ENCODE data around the gene NFATC2. TPM values are rescaled to one million over a fixed set of nuclear protein-coding genes. Genes with fewer than 3 reads are reported as not detected.
"Not testable (repeated sequence)": the region's sequence is repeated elsewhere in the genome, so short reads cannot be mapped to it uniquely, and the experiment has no call there.

NFATC2 gene
- total RNA-seq, 2 experiments from 2014 or later = 53.3 to 56.9 TPM

DNA sequence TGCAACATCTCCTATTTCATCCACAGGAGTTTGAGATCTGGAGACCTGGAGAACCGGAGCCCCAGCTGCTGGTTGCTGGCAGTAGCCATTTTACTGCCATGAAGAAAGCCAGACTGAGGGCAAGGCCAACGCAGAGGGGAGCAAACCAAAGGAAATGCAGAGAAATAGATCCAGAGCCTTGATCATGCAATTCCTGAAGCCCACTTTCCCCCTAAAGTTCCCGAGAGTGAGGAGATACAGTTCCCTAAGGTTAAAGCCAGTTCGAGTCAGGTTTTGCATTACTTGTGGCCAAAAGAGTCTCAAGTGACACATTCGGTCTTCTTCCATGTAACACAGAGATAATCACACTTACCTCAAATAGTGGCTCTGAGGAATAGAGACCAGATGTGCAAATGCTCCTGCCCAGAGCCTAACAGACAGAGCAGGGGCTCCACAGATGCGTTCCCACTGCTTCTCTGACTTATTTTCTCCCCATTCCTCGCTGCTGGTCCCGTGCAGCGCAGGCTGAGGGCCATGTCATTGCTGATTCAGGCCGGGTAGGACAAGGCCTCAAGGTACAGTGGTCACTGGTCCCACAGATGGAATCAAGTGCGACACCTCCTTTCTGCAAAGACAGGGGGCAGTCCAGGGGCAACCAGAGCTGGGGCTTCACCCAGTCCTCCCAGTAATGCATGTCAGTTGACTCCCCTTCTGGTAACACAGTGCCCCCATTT is 35.1 kb upstream of the NFATC2 start:
- no peaks in the 10 kb centered on the region for H3K36me3 Mint-ChIP-seq (ENCODE audit: low read depth)
- CTCF ChIA-PET = no interaction called here
- H3K9me3 Mint-ChIP-seq = no peaks in the 10 kb centered on the region
- no peak overlapping the region for H3K27ac Mint-ChIP-seq
- no peak overlapping the region for H3K4me3 Mint-ChIP-seq
- POLR2A ChIA-PET = no interaction called here
- H3K27me3 Mint-ChIP-seq = no peaks in the 10 kb centered on the region
- no peaks in the 10 kb centered on the region for H3K4me1 Mint-ChIP-seq
- DNase-seq = no peak

DNA sequence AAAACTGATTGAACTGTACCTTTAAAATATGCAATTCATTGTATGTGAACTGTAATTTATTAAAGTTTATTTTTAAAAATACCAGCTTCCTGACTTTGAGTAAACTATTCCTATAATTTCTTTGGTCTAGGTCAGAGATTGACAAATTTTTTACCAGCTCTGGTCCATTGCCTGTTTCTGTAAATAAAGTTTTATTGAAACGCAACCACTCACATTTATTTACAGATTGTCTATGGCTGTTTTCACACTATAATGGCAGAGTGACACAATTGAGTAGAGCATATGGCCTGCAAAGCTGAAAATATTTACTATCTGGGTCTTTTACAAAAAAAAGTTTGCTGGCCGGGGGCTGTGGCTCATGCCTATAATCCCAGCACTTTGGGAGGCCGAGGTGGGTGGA is 33.0 kb upstream of the NFATC2 start:
- no peak overlapping the region for H3K4me3 Mint-ChIP-seq
- peaks cover 3% of the 10 kb centered on the region for H3K27me3 Mint-ChIP-seq
- H3K4me1 Mint-ChIP-seq = no peaks in the 10 kb centered on the region
- no peaks in the 10 kb centered on the region for H3K9me3 Mint-ChIP-seq
- H3K27ac Mint-ChIP-seq = no peak overlapping the region
- no peak for DNase-seq
- no peaks in the 10 kb centered on the region for H3K36me3 Mint-ChIP-seq (ENCODE audit: low read depth)
- CTCF ChIA-PET = interaction anchor here (0.7 kb wide), 1 partner anchor 718 kb away, joined by 3 read pairs; no protein-coding TSS in a partner anchor
- POLR2A ChIA-PET = interaction anchor here (0.9 kb wide), 1 partner anchor 133 kb away, joined by 3 read pairs; no protein-coding TSS in a partner anchor

DNA sequence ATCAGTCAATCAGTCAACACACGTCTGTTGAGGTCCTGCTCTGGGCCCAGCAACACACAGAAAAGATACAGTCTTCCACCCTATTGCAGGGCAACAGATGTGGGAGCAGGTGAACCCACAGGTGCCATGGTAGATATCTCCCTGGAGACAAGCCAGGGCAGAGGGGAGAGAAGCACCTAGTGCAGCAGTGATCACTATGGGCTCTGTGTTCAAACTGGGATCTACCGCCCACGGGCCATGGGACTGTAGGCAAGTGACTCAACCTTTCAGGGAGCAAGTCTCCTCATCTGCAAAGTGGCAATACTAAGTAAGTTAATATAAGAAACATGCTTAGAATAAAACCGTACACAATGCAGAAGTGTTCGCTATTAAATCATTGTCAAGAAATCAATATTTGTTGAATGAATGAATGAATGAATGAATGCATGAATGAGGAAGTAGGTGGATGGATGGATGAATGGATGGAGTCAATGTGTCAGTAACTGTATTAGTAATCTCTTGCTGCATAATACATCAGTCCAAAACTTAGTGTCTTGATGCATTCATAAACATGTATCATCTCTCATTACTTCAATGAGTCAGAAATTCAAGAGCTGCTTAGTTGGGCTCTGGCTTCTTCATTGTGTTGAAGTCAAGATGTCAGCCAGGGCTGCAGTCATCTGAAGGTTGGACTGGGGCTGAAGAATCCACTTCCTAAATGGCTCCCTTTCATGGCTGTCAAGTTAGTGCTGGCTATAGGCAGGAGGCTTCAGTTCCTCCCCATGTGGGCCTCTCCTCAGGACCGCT is 31.9 kb upstream of the NFATC2 start:
- no peak overlapping the region for H3K4me3 Mint-ChIP-seq
- CTCF ChIA-PET = no interaction called here
- DNase-seq = no peak
- peaks cover 8% of the 10 kb centered on the region for H3K27me3 Mint-ChIP-seq
- no peaks in the 10 kb centered on the region for H3K36me3 Mint-ChIP-seq (ENCODE audit: low read depth)
- POLR2A ChIA-PET = no interaction called here
- peaks cover 2% of the 10 kb centered on the region for H3K9me3 Mint-ChIP-seq
- no peak overlapping the region for H3K27ac Mint-ChIP-seq
- no peaks in the 10 kb centered on the region for H3K4me1 Mint-ChIP-seq

DNA sequence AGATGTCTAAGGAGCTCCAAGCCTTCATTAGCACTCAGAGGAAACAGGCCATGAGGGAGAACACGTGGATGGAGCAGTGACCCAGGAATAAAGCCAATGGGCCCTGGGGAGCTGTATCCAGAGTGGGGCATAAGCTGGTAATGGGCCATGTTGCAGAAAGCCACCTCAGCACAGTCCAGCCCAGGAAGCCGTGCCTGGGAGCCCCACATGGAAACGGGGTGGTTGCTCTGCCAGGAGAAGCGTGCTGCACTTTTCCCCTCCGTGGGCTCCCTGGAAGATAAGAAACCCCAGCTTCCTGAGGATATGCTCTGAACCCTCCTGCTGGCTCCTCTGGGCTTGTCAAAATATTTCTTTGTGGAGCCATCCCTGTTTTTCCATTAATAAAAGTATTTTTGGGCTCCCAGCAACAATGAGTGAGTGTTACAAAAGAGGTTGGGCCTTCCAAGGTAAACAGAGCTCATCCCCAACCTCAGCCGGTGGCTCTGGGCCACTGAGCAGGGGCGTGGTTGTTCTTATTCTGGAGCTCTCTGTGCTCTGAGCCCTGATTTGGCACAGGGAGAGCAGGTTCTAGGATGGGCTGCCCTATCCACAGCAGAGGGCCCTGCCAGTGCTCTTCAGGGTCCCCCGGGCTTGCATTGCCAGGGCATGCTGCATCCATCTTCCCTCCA is 31.2 kb upstream of the NFATC2 start:
- H3K4me3 Mint-ChIP-seq = no peak overlapping the region
- H3K4me1 Mint-ChIP-seq = no peaks in the 10 kb centered on the region
- H3K27ac Mint-ChIP-seq = no peak overlapping the region
- H3K27me3 Mint-ChIP-seq = peaks cover 12% of the 10 kb centered on the region
- ChIA-PET POLR2A (no interaction called here), CTCF (no interaction called here)
- peaks cover 2% of the 10 kb centered on the region for H3K9me3 Mint-ChIP-seq
- H3K36me3 Mint-ChIP-seq (ENCODE audit: low read depth) = no peaks in the 10 kb centered on the region
- no peak for DNase-seq

DNA sequence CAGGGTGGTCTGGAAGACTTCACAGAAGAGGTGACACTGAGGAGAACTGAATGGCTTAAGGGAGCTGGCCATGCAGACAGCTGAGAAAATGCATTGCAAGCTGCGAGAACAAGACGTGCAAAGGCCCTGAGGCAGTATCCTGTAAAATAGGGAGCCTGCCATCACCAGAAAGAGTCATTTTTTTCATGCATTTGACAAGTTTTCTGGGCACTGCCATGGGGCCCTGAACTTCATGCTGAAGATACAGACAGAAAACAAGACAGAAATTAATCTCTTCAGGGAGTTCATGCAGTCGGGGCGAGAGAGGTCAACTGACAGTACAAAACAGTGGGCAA is 28.9 kb upstream of the NFATC2 start:
- POLR2A ChIA-PET = no interaction called here
- H3K27me3 Mint-ChIP-seq = peaks cover 26% of the 10 kb centered on the region
- H3K4me3 Mint-ChIP-seq = no peak overlapping the region
- H3K9me3 Mint-ChIP-seq = peaks cover 5% of the 10 kb centered on the region
- H3K36me3 Mint-ChIP-seq (ENCODE audit: low read depth) = peaks cover 2% of the 10 kb centered on the region
- CTCF ChIA-PET = no interaction called here
- no peak for DNase-seq
- no peak overlapping the region for H3K27ac Mint-ChIP-seq
- no peaks in the 10 kb centered on the region for H3K4me1 Mint-ChIP-seq

DNA sequence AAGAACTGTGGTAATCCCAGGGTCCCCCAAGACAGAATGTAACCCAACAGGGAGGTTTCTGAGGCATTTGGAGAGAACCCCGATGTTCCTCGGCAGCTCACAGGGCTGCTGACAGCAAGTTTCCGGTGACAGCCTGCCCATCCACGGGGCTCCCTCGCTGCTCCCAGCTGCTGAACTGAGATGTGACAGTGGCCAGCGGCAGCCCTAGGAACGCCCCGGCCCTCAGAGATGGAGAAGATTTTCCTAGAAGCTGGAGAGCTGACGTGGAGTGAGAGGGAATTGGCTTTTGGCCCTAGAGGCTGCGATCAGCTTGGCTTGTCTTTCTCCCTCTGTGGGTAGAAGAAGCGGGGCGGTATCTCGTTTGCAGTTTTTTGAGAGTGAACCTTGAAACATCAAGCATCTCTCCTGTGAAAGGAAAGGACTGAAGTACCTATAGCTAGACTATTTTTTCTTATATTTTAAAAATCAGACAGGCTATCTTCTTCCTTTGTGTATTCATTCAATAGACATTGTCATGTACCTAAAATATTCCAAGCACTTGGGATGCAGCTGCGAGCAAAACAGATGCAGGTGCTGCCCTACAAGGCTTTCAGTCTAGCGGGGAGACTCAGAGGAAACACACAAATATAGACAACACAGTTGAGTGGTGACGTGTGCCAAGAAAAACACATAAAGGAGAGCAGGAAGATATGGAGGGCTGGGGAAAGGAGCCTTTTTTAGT is 28.4 kb upstream of the NFATC2 start:
- ChIA-PET POLR2A (no interaction called here), CTCF (no interaction called here)
- H3K27me3 Mint-ChIP-seq = peaks cover 32% of the 10 kb centered on the region
- DNase-seq = no peak
- H3K4me3 Mint-ChIP-seq = no peak overlapping the region
- H3K9me3 Mint-ChIP-seq = peaks cover 5% of the 10 kb centered on the region
- no peak overlapping the region for H3K27ac Mint-ChIP-seq
- H3K36me3 Mint-ChIP-seq (ENCODE audit: low read depth) = peaks cover 2% of the 10 kb centered on the region
- H3K4me1 Mint-ChIP-seq = no peaks in the 10 kb centered on the region

DNA sequence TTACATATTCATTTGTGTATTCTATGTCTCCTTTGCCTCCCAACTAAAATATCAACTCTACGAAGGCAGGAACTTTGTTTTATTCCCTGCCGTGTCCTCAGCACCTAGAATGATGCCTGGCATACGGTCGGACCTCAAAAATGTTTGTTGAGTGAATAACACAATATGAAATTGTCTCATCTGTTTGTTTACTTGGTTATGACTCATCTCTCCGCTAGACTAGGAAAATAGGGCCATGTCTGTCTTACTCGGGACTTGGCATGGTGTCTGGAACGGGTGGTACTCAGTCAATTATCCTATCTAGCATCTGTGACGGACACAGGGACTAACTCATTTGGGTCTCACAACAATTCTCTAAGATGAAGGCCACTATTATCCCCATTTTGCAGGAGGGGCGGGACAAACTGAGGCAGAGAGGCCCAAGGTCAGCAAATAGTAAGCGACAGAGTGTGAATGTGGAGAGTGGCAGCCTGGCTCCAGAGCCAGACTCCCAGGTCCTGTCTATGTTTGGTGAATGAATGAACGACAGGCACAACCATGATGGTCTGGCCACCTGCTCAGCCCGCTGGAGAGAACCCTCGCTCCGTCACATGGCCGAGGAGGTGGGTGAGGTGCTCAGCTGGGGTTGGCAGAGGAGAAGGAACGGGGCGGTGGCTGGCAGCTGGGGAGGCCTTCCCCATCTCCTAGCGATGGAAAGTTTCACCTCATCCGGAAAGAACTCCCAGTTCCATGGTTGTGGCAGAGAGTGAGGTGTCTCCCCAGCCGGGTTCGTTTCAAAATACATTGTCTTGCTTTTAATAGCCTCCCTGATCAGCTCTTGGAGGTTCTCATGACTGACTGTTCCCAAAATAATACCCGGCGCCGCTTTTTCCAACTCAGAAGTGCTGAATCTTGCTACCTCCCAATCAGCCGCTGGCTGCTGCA is 27.6 kb upstream of the NFATC2 start:
- no peak overlapping the region for H3K4me3 Mint-ChIP-seq
- peaks cover 5% of the 10 kb centered on the region for H3K9me3 Mint-ChIP-seq
- H3K36me3 Mint-ChIP-seq (ENCODE audit: low read depth) = peaks cover 2% of the 10 kb centered on the region
- H3K27me3 Mint-ChIP-seq = peaks cover 38% of the 10 kb centered on the region
- CTCF ChIA-PET = no interaction called here
- no peaks in the 10 kb centered on the region for H3K4me1 Mint-ChIP-seq
- no peak for DNase-seq
- POLR2A ChIA-PET = no interaction called here
- H3K27ac Mint-ChIP-seq = no peak overlapping the region

DNA sequence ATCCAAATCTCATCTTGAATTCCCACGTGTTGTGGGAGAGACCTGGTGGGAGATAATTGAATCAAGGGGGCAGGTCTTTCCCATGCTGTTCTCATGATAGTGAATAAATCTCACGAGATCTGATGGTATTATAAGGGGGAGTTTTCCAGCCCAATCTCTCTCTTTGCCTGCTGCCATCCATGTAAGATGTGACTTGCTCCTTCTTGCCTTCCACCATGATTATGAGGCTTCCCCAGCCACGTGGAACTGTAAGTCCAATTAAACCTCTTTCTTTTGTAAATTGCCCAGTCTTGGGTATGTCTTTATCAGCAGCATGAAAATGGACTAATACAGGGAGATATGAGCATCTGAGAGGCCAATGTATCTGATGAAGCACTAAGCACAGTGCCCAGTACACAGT is 26.0 kb upstream of the NFATC2 start:
- H3K4me3 Mint-ChIP-seq; DNase-seq; H3K9me3 Mint-ChIP-seq; H3K27ac Mint-ChIP-seq; H3K36me3 Mint-ChIP-seq (ENCODE audit: low read depth); POLR2A ChIA-PET; H3K4me1 Mint-ChIP-seq: not testable (repeated sequence)
- CTCF ChIA-PET = interaction anchor here (1.0 kb wide), 1 partner anchor 26 kb away, joined by 3 read pairs; no protein-coding TSS in a partner anchor
- H3K27me3 Mint-ChIP-seq = peaks cover 49% of the 10 kb centered on the region

DNA sequence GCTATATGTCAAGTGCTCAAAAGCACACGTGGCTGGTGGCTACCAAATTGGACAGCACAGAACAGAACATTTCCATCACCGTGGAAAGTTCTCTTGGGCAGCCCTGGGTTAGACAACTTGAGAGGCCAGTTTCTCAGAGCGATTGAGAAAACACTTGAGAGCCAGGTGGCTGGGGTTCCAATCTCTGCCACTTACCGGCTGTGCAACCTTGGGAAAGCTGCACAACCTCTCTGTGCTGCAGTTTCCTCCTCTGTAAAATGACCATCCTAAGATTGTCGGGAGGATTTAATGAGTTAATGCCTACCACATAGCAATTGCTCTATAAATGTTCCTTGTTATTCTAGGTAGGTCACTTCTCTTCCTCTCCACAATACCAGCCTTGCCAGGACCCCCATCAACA is 25.1 kb upstream of the NFATC2 start:
- H3K4me1 Mint-ChIP-seq = peaks cover 10% of the 10 kb centered on the region
- H3K36me3 Mint-ChIP-seq (ENCODE audit: low read depth) = peaks cover 2% of the 10 kb centered on the region
- no peak overlapping the region for H3K4me3 Mint-ChIP-seq
- peaks cover 5% of the 10 kb centered on the region for H3K9me3 Mint-ChIP-seq
- POLR2A ChIA-PET = no interaction called here
- no peak for DNase-seq
- no peak overlapping the region for H3K27ac Mint-ChIP-seq
- CTCF ChIA-PET = interaction anchor here (1.0 kb wide), 1 partner anchor 60 kb away, joined by 3 read pairs; no protein-coding TSS in a partner anchor
- H3K27me3 Mint-ChIP-seq = peaks cover 58% of the 10 kb centered on the region

DNA sequence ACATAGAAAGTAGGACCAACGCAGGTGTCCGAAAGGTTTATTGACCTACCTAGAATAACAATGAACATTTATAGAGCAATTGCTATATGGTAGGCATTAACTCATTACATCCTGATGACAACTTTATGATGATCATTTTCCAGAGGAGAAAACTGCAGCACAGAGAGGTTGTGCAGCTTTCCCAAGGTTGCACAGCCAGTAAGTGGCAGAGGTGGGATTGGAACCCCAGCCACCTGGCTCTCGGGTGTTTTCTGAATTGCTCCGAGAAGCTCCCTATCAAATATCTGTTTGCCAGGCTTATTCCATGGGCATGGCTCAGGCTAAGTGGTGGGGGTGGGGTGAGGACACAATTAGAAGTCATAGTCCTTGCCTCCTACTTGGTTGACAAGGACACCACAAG is 24.1 kb upstream of the NFATC2 start:
- ChIA-PET POLR2A (no interaction called here), CTCF (no interaction called here)
- peaks cover 5% of the 10 kb centered on the region for H3K9me3 Mint-ChIP-seq

DNA sequence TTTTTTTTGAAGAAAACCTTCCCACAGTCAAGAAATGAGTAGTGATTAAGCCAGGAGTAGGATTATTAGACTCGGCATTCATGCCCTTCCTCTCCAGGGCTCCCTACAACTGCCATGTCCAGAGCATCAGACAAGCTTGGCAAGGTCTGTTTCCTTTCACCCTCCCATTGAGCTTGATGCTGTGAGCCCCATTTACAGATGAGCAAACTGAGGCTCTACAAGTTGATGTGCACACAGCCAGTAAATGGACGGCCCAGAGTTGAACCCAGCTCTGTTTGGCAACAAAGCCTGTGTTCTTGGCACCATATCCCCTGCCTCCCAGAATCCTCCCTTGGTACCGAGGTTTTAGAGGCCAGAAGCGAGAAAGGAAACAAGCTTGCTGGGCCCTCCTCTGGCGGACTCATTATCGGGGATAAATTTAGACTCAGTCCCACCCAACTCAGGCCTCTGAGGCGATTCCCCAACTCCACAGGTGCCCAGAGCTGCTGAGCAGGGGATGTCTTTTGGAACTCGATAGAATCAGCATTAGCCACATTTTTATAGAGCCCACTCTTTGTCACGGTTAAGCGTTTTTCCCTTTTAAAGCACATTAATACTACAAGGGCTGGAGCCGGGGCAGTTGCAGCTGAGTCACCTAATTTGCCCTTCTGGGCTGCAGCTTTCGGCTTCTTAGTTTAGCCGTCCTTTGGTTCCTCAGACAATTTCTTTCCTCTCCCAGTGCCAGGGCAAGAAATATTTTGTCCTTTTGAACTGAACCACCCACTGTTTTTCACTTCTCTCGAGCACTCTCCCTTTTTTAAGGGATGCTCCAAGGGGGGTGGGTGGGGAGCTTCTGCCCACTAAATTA is 23.0 kb upstream of the NFATC2 start:
- H3K4me3 Mint-ChIP-seq = no peak overlapping the region
- H3K27me3 Mint-ChIP-seq = peaks cover 73% of the 10 kb centered on the region
- CTCF ChIA-PET = interaction anchor here (0.7 to 1.1 kb wide), 2 partner anchors 29 to 65 kb away, joined by 3 to 4 read pairs; no protein-coding TSS in a partner anchor
- no peak for DNase-seq
- POLR2A ChIA-PET = no interaction called here
- H3K27ac Mint-ChIP-seq = no peak overlapping the region
- peaks cover 2% of the 10 kb centered on the region for H3K36me3 Mint-ChIP-seq (ENCODE audit: low read depth)
- peaks cover 5% of the 10 kb centered on the region for H3K9me3 Mint-ChIP-seq
- peaks cover 21% of the 10 kb centered on the region for H3K4me1 Mint-ChIP-seq

More for the DNA sequence above, 24.1 kb upstream of the NFATC2 start:
- no peak overlapping the region for H3K27ac Mint-ChIP-seq
- no peak for DNase-seq
- no peak overlapping the region for H3K4me3 Mint-ChIP-seq
- H3K4me1 Mint-ChIP-seq = peaks cover 14% of the 10 kb centered on the region
- peaks cover 2% of the 10 kb centered on the region for H3K36me3 Mint-ChIP-seq (ENCODE audit: low read depth)
- peaks cover 66% of the 10 kb centered on the region for H3K27me3 Mint-ChIP-seq

All from activated CD4-positive, alpha-beta memory T cell treated with anti-CD3 and anti-CD28 coated beads, Interleukin-2, amount 10 ng/mL, durations not matched to agents 7 days and 5 days (primary cell).